G401.6 (cell line): ENCODE data around the gene LCN2.
"Not testable (repeated sequence)": the region's sequence is repeated elsewhere in the genome, so short reads cannot be mapped to it uniquely, and the experiment has no call there.

Experiments used
- FAIRE-seq: peaks from 2 replicates; lab custom pipeline; 2012; peaks lifted over from hg19 to GRCh38; lab: Jason Lieb, UNC

The LCN2 gene

DNA sequence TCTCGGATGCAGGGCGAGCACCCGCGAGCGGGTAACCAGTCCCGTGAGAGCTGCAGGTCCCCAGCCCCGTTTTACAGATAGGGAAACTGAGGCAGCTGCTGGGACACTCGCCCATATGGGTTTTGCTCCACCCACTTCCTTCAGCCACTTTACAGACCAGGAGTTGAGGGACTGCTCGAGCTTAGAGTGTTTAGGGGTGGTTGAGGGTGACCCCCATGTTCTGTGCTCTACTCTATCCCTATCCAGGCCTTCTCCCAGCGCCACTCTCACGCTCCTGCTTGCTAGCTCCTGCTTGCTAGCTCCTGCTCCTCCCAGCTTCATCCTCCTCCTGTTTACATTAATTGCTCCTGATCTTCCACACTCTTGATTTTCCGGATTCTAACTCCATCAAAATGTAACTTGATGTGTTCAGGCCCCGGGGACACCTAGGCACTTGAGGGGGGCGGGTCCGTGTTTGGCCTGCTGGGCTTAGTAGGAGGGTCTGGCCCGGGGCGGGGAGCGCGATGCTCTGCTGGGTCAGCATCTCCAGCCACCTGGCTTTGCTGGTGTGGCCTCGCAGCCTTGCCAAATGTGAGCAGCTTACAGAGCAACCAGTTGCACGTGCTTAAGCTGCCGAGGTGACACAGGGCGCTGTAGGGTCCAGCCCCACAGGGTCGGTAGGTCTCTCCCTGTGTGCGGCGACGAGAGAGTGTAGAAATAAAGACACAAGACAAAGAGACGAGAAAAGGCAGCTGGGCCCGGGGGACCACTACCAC is 20.2 kb upstream of the LCN2 start:
- FAIRE-seq = no peak

GRCh38 chr9:128129976-128130590 is 19.2 kb upstream of the LCN2 start:
- FAIRE-seq = not testable (repeated sequence)

DNA sequence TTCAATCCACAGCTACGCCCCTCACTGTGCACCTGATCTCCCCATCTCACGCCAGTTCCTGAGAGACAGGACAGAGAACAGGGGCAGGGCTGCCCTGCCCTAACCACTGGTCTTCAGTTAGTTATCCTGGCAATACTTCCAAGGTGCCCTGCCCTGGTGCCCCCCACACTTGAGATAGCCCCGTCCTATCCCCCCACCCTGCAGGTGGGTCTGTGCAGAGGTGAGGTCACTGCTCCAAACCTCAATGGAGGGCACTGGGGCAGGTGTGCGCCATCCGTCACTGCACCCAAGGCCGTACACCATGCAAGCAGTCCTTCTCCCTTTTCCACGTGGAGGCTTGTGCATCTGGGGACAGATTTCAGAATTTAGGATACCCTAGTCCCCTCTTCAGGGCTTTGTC is 18.6 kb upstream of the LCN2 start:
- FAIRE-seq = not testable (repeated sequence)

DNA sequence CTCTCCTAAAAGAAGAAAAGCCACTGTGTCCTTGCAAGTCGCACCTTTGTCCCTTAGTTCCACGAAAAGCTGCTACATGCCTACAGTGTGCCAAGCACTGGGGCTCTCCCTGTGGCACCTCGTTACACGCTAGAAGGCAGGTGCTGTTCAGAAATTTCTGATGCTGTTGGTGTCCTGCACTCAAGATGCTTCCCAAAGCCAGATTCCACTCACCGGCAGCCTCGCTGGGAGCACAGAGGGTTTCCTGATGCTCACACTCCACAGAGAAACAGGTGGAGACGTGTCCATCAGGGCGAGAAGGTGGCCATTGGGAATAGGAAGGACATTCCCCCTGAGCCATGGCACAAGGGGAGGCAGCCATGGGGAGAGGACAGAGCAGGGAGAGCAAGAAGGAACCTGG is 17.9 kb upstream of the LCN2 start:
- not testable (repeated sequence) for FAIRE-seq

DNA sequence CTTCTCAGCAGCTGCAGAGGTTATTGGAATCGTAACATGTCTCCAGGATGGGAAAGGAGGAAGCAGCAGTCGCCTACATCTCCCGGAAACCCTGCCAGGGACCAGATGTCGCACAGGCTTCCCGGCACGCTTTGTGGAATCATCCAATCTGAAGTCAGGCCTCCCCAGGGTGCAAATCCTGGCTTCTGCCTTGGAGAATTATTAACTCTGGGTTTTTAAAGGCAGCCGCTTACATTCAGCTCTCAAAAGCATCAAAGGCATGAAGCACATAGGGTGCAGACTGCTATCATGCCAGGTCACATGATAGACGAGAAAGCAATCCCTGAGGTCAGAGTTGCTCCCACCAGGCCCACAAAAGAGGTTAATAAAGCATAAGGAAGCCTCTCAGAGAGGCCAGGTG is 17.1 kb upstream of the LCN2 start:
- FAIRE-seq = not testable (repeated sequence)

GRCh38 chr9:128135561-128135960 is 13.7 kb upstream of the LCN2 start:
- FAIRE-seq = not testable (repeated sequence)

- FAIRE-seq = no peak
Measured at GRCh38 chr9:128136816-128137793, 12.1 kb upstream of the LCN2 start.

- FAIRE-seq = no peak
Measured at GRCh38 chr9:128138001-128138400, 11.3 kb upstream of the LCN2 start.

- FAIRE-seq = no peak
Measured at GRCh38 chr9:128139621-128140020, 9.6 kb upstream of the LCN2 start.

- FAIRE-seq = no peak
Measured at GRCh38 chr9:128141604-128142003, 7.6 kb upstream of the LCN2 start.

DNA sequence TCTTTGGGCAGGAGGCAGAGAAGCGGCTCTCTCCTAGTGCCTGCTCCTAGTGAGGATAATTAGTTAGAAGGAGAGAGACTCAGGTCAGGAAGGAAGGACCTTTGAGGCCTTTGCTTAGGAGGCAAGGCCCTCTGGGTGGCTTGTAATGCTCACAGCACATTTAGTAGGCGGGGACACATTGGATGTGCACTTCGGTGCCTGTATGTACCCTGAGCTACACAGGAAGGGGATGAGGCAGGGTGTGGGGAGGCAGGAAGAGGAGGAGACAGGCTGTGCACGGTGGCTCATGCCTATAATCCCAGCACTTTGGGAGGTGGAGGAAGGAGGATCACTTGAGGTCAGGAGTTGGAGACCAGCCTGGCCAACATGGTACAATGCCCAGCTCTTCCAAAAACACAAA is 7.2 kb upstream of the LCN2 start:
- no peak for FAIRE-seq

GRCh38 chr9:128142596-128142995 is 6.7 kb upstream of the LCN2 start:
- no peak for FAIRE-seq

- FAIRE-seq = no peak
Measured at GRCh38 chr9:128143525-128144238, 5.6 kb upstream of the LCN2 start.

DNA sequence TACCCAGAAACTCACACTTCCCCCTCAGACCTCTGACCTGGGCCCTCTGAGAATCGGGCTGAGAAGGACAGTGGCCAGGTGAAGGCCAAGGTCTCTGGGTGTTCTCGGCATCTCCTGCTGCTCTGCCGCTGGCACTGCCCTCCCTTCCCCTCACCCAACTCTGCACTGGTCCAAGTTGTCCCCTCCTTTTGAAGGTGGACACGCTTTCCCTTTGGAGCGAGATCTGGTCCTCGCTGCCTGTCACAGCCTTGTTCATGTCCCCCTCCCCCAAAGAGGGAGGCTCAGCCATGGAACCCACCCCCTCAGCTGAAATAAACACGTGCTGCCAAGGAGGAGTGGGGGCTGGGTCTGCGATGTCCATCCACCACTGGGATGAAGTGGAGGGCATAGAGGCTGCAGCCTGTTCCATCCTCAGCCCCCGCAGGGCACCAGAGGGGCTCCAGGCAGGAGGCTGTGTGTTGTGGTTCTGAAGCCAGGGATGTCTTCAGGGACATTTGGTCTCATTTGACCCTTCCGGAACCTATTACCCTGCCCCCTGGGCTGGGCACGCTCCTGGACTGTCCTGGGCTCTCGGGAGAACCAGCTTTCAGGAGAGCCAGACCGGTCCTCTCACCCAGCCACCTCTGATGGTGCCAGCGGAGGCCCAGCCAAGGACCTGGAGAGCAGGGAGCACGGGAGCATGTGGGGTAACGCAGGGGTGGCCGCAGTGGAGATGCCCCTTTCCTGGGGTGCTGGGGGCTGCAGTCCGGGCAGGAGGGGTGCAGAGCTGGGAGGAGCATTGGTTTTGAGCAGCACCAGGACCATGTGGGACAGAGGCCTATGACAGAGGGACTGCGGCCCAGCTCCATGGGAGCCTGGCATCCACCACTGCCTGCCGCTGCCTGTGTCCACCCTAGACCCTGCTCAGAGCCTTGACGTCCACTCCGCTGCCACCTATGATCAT is 4.7 kb upstream of the LCN2 start:
- no peak for FAIRE-seq

- no peak for FAIRE-seq
Measured at GRCh38 chr9:128145536-128145935, 3.7 kb upstream of the LCN2 start.

DNA sequence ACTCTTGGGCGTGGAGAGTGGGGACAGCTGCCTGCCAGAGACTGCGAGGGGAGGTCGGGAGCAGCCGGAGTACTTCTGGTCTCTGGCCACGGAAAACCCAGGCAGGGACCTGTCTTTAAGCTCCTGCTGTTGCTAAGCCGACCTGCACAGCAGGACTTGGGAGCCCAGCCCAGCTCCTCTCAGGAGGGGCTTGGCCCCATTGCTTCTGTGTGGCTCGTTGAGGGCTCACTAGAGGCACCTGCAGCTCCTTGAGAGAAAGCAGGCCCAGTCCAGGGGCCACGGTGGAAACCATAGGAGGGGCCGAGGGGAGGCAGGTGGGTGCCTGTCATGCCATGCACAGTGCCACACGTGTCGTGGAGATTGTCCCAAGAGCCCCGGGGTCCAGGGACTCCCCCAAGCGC is 3.3 kb upstream of the LCN2 start:
- FAIRE-seq = no peak

GRCh38 chr9:128146591-128147120 is 2.6 kb upstream of the LCN2 start:
- FAIRE-seq = no peak

GRCh38 chr9:128148509-128149000 is 698 bp upstream of the LCN2 start:
- no peak for FAIRE-seq

GRCh38 chr9:128149951-128150593 is 819 bp downstream of the LCN2 start:
- no peak for FAIRE-seq
